ENCODE results near the gene MRPS7. TPM values are rescaled to one million over a fixed set of nuclear protein-coding genes. Genes with fewer than 3 reads are reported as not detected.
A peak's percentile ranks its signal among the peaks of the same experiment; 100 is the strongest.

Gene MRPS7
- total and polyA plus RNA-seq, 9 of the 15 experiments (the other 6 are each of a cell fraction or from before 2014, with no cell fraction given) = 107 to 244 (median 132) TPM

DNA sequence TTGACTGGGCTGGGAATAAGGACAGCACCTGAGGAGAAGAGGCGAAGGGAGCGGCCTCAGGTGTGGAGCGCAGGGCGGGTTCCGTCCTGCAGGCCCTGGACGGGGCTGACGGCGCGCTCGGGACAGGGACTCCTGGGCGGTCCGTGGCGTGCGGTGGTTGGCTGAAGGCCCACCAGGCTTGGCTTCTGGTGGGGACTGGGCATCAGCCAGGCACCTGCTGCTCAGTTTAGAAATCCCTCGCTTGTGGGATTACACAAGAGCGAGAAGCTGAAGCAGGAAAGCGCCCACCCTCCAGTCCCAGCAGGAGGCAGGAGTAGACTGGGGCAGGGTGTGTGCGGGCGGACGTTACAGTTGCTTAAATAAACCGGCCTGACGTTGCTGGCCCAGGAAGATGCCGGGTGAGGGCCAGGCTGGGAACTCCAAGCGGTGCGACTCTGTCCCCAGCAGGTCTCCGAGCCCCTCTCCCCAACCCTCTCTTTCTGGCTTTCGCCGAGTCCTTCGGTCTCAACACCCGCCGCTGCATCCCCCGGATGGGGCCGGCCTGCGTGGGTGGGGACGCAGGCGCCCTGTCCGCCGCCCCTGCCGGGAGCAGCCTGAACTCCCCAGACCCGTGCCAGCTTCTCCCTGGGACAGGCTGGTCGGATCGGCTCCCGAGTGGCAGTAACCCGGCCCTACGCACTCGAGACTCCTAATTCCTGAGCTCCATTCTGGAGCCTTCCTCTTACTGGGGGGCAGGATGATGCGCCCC is 8.7 kb downstream of the MRPS7 start (continued):
- TF ChIP-seq, protein P1, sequence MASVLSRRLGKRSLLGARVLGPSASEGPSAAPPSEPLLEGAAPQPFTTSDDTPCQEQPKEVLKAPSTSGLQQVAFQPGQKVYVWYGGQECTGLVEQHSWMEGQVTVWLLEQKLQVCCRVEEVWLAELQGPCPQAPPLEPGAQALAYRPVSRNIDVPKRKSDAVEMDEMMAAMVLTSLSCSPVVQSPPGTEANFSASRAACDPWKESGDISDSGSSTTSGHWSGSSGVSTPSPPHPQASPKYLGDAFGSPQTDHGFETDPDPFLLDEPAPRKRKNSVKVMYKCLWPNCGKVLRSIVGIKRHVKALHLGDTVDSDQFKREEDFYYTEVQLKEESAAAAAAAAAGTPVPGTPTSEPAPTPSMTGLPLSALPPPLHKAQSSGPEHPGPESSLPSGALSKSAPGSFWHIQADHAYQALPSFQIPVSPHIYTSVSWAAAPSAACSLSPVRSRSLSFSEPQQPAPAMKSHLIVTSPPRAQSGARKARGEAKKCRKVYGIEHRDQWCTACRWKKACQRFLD (CRISPR knock-in tag; IDR thresholded peaks at IDR 0.05) = peak; percentile 63; the same call in 1 of the 2 replicates
- TF ChIP-seq ZBTB7A (IDR thresholded peaks at IDR 0.05; ENCODE audit: borderline replicate concordance, control insufficient read depth, low read depth, low read length) (peak; percentile 11), EP300 (IDR thresholded peaks at IDR 0.05; ENCODE audit: low read length) (no peak), HINFP (tag; conservative IDR thresholded peaks at IDR 0.05; ENCODE audit: low read depth) (peak; percentile 93), CC2D1A (IDR thresholded peaks at IDR 0.05) (peak; percentile 41; the same call in 1 of the 2 replicates), MAZ (CRISPR knock-in tag; conservative IDR thresholded peaks at IDR 0.05 in 1 of 2, IDR thresholded peaks at IDR 0.05 in 1 of 2) (peak in 1 of 2 experiments; percentile 32; a peak in 2 of 4 replicates), ATF1 (CRISPR knock-in tag; IDR thresholded peaks at IDR 0.05) (no peak), ATF1 (tag; IDR thresholded peaks at IDR 0.05) (peak; percentile 28; the same call in 1 of the 2 replicates), SAP30 (IDR thresholded peaks at IDR 0.05; ENCODE audit: borderline replicate concordance, insufficient read depth, low read depth, low read length, poor library complexity, severe bottlenecking) (peak; percentile 69), CEBPG (CRISPR knock-in tag; IDR thresholded peaks at IDR 0.05) (peak; percentile 46), CEBPG (tag; conservative IDR thresholded peaks at IDR 0.05 in 1 of 2, IDR thresholded peaks at IDR 0.05 in 1 of 2) (peak; percentile 49 to 58; a peak in 3 of 4 replicates), PHF21A (IDR thresholded peaks at IDR 0.05; ENCODE audit: borderline replicate concordance, low read depth) (peak; percentile 23; the same call in 1 of the 2 replicates), EP400 (IDR thresholded peaks at IDR 0.05) (peak; percentile 42), RB1 (IDR thresholded peaks at IDR 0.05; ENCODE audit: low read depth) (peak; percentile 29; the same call in 1 of the 2 replicates), SLC30A9 (CRISPR knock-in tag; IDR thresholded peaks at IDR 0.05) (no peak), SMARCE1 (IDR thresholded peaks at IDR 0.05) (0 out of 2 replicates have a peak, but pooled peaks have one; percentile 31)
- TF ChIP-seq, protein P2, sequence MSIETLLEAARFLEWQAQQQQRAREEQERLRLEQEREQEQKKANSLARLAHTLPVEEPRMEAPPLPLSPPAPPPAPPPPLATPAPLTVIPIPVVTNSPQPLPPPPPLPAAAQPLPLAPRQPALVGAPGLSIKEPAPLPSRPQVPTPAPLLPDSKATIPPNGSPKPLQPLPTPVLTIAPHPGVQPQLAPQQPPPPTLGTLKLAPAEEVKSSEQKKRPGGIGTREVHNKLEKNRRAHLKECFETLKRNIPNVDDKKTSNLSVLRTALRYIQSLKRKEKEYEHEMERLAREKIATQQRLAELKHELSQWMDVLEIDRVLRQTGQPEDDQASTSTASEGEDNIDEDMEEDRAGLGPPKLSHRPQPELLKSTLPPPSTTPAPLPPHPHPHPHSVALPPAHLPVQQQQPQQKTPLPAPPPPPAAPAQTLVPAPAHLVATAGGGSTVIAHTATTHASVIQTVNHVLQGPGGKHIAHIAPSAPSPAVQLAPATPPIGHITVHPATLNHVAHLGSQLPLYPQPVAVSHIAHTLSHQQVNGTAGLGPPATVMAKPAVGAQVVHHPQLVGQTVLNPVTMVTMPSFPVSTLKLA (conservative IDR thresholded peaks at IDR 0.05) = peak in 1 of 2 experiments; percentile 60; a peak in 1 of 4 replicates
- TF ChIP-seq, protein P3, sequence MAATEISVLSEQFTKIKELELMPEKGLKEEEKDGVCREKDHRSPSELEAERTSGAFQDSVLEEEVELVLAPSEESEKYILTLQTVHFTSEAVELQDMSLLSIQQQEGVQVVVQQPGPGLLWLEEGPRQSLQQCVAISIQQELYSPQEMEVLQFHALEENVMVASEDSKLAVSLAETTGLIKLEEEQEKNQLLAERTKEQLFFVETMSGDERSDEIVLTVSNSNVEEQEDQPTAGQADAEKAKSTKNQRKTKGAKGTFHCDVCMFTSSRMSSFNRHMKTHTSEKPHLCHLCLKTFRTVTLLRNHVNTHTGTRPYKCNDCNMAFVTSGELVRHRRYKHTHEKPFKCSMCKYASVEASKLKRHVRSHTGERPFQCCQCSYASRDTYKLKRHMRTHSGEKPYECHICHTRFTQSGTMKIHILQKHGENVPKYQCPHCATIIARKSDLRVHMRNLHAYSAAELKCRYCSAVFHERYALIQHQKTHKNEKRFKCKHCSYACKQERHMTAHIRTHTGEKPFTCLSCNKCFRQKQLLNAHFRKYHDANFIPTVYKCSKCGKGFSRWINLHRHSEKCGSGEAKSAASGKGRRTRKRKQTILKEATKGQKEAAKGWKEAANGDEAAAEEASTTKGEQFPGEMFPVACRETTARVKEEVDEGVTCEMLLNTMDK (IDR thresholded peaks at IDR 0.05; ENCODE audit: borderline replicate concordance, insufficient read depth, low read depth, low read length, poor library complexity, severe bottlenecking) = peak; percentile 42

Data from K562 (cell line).